Measurements from ENCODE around the gene PDSS1. TPM values are rescaled to one million over a fixed set of nuclear protein-coding genes. Genes with fewer than 3 reads are reported as not detected.

The PDSS1 gene
- total RNA-seq, 1 experiment from 2014 or later = 18.4 TPM

GRCh38 chr10:26770069-26770468 is 72.6 kb downstream of the PDSS1 start:
- no peak overlapping the region for H3K4me2 ChIP-seq (ENCODE audit: insufficient read depth, insufficient read length, low read length)
- no peaks in the 10 kb centered on the region for H3K27me3 ChIP-seq (ENCODE audit: insufficient read depth, low read length)
- H2AK5ac ChIP-seq (ENCODE audit: insufficient read length, low read length) = no peak overlapping the region
- no peak overlapping the region for H3K4ac ChIP-seq (ENCODE audit: low read depth, low read length)
- no peak overlapping the region for H2BK12ac ChIP-seq (ENCODE audit: insufficient read length, low read depth, low read length)
- no peak for TF ChIP-seq CTCF (conservative IDR thresholded peaks at IDR 0.05)
- peaks cover 0 to 4% (median 0%) of the 10 kb centered on the region in 3 experiments; a peak in 3 of 7 replicates for H3K36me3 Mint-ChIP-seq (ENCODE audit: insufficient read depth in 1 of 3, low read depth in 3 of 3)
- H3K14ac ChIP-seq (ENCODE audit: insufficient read depth, low read length) = no peak overlapping the region
- H3K79me2 ChIP-seq (ENCODE audit: insufficient read depth, low read length) = no peaks in the 10 kb centered on the region
- no peak overlapping the region for H2AFZ ChIP-seq (ENCODE audit: low read length)
- H3T11ph ChIP-seq (ENCODE audit: low read length) = no peak overlapping the region
- peak overlapping the region in 1 of 3 experiments; percentile 58; a peak in 1 of 7 replicates for H3K27ac Mint-ChIP-seq
- H3K27ac ChIP-seq (ENCODE audit: insufficient read length, low read depth, low read length) = no peak overlapping the region
- no peaks in the 10 kb centered on the region for H3K9me3 Mint-ChIP-seq
- H2BK20ac ChIP-seq (ENCODE audit: low read depth, low read length, poor library complexity, severe bottlenecking) = no peak overlapping the region
- no peaks in the 10 kb centered on the region for H3K23me2 ChIP-seq (ENCODE audit: insufficient read length, low read depth, low read length, poor library complexity, severe bottlenecking)
- H3K79me1 ChIP-seq (ENCODE audit: insufficient read depth, low read depth, low read length, poor library complexity, severe bottlenecking) = no peaks in the 10 kb centered on the region
- H2BK15ac ChIP-seq (ENCODE audit: low read depth, low read length) = no peak overlapping the region
- peaks cover 14 to 21% of the 10 kb centered on the region in 2 experiments for H3K4me1 Mint-ChIP-seq
- H3K56ac ChIP-seq (ENCODE audit: insufficient read length, low read depth, low read length) = no peak overlapping the region
- H4K91ac ChIP-seq (ENCODE audit: insufficient read length, low read depth, low read length) = no peak overlapping the region
- H3K4me1 ChIP-seq (ENCODE audit: insufficient read depth, low read length) = no peaks in the 10 kb centered on the region
- H4K5ac ChIP-seq (ENCODE audit: insufficient read length, low read depth, low read length) = no peak overlapping the region
- WGBS (ENCODE audit: extremely low coverage, insufficient read length, low lambda C conversion rate) = no CpG with 5 or more reads among the region's 4 CpGs
- no peaks in the 10 kb centered on the region for H3K9me3 ChIP-seq (ENCODE audit: control insufficient read depth, low read depth, low read length)
- DNase-seq = no peak
- H2BK120ac ChIP-seq (ENCODE audit: low read depth, low read length, poor library complexity, severe bottlenecking) = no peak overlapping the region
- H3K9ac ChIP-seq (ENCODE audit: extremely low read depth, insufficient read length, low read length) = no peak overlapping the region
- H4K8ac ChIP-seq (replicated peaks; ENCODE audit: insufficient read length, low read depth, low read length) = no peak overlapping the region
- H3K27me3 Mint-ChIP-seq (ENCODE audit: low read depth) = no peaks in the 10 kb centered on the region
- no peak overlapping the region for H3K4me3 Mint-ChIP-seq
- H4K20me1 ChIP-seq (ENCODE audit: control insufficient read depth, insufficient read depth, insufficient read length) = no peaks in the 10 kb centered on the region
- no peak overlapping the region for H2BK5ac ChIP-seq (ENCODE audit: insufficient read length, low read length)
- no peak overlapping the region for H3K18ac ChIP-seq (ENCODE audit: insufficient read length, low read depth, low read length)
- H3K23ac ChIP-seq (ENCODE audit: insufficient read length, low read depth, low read length) = no peak overlapping the region
